HepG2 (cell line): ENCODE results near the gene MCRIP2. TPM values are rescaled to one million over a fixed set of nuclear protein-coding genes. Genes with fewer than 3 reads are reported as not detected.
A peak's percentile ranks its signal among the peaks of the same experiment; 100 is the strongest.

Source experiments
- ATAC-seq: fragments of 200-7000 bp; cut with Tn5 transposase; 3 replicates; pipeline ENCODE4 v1.9.1; 2020; ENCODE audit warnings: mild to moderate bottlenecking, moderate library complexity
- BruUV-seq: library from RNA; stranded (reverse); fragments of 400-500 nt; replicated peaks from 2 replicates; lab custom pipeline; 2021; lab: Mats Ljungman, UMichigan
- CTCF ChIA-PET: fragments of 300-600 bp; formaldehyde crosslinking; extraction: SDS; loops from one replicate; lab custom pipeline; 2021; ENCODE audit warnings: low total read pairs, inconsistent platforms, low intra/inter-chr PET ratio; lab: Yijun Ruan, JAX
- POLR2A ChIA-PET: fragments of 350-600 bp; sonication (Branson Sonifier 250); formaldehyde crosslinking; loops from one replicate; lab custom pipeline; 2020; ENCODE audit warnings: antibody characterized with exemption, inconsistent platforms; lab: Yijun Ruan, JAX
- DNase-seq: peaks from one replicate; pipeline ENCODE4 v3.0.0-alpha.2; 2015; ENCODE audit warnings: low spot score
- FAIRE-seq: peaks from 3 replicates; lab custom pipeline; 2011; peaks lifted over from hg19 to GRCh38; lab: Jason Lieb, UNC
- H2AFZ ChIP-seq: one replicate; pipeline ENCODE4 v1.6.1; 2011; ENCODE audit warnings: low read length, inconsistent platforms
- H3K27ac ChIP-seq: fragments of 300-600 bp; 3 replicates; pipeline ENCODE4 v1.8.0; 2011; ENCODE audit warnings: mixed run types, mild to moderate bottlenecking, mixed read lengths, low read length, inconsistent platforms; ENCODE audit not compliant: insufficient read depth; ENCODE audit errors: extremely low read length
- H3K27me3 ChIP-seq, 2 experiments: fragments of 200-600 bp in 1 of 2; 2 replicates in 1 of 2; 3 replicates in 1 of 2; pipeline versions ENCODE4 v1.6.0 to v1.8.0; 2011; ENCODE audit warnings: low read length in 2 of 2, mild to moderate bottlenecking in 2 of 2, moderate library complexity in 2 of 2, inconsistent platforms in 1 of 2; ENCODE audit not compliant: insufficient read depth in 2 of 2, control insufficient read depth in 1 of 2
- H3K36me3 ChIP-seq, 2 experiments: fragments of 200-600 bp in 1 of 2; replicated peaks in 1 of 2; 2 replicates in 1 of 2; 3 replicates in 1 of 2; pipeline versions ENCODE4 v1.5.1 to v1.8.0; 2011; ENCODE audit warnings: low read length in 2 of 2, inconsistent platforms in 1 of 2; ENCODE audit not compliant: insufficient read depth in 2 of 2, control insufficient read depth in 1 of 2
- H3K4me1 ChIP-seq: 2 replicates; pipeline ENCODE4 v1.5.1; 2012; ENCODE audit warnings: low read length, inconsistent platforms; ENCODE audit not compliant: insufficient read depth
- H3K4me2 ChIP-seq: 2 replicates; pipeline ENCODE4 v1.6.0; 2011; ENCODE audit warnings: low read depth, low read length, inconsistent platforms
- H3K4me3 ChIP-seq, 3 experiments: fragments of 200-600 bp in 1 of 3; sonication (generic), shearing (Covaris generic) in 1 of 3; replicated peaks in 1 of 3; 2 replicates each; pipeline ENCODE4 v1.5.1; 2011 to 2016; ENCODE audit warnings: low read length in 3 of 3, inconsistent platforms in 2 of 3, low read depth in 2 of 3, mild to moderate bottlenecking in 2 of 3, control low read depth in 1 of 3, mixed read lengths in 1 of 3; ENCODE audit not compliant: insufficient read depth in 1 of 3
- H3K79me2 ChIP-seq: one replicate; pipeline ENCODE4 v1.6.1; 2011; ENCODE audit warnings: low read length, inconsistent platforms; ENCODE audit not compliant: insufficient read depth
- H3K9ac ChIP-seq: 2 replicates; pipeline ENCODE4 v1.6.0; 2011; ENCODE audit warnings: mild to moderate bottlenecking, low read depth, low read length, inconsistent platforms; ENCODE audit not compliant: insufficient read depth
- H3K9me3 ChIP-seq: 2 replicates; pipeline ENCODE4 v1.5.1; 2012; ENCODE audit warnings: mild to moderate bottlenecking, low read length
- H4K20me1 ChIP-seq: 2 replicates; pipeline ENCODE4 v1.6.0; 2011; ENCODE audit warnings: inconsistent platforms, mild to moderate bottlenecking, low read length, moderate library complexity; ENCODE audit not compliant: insufficient read depth
- AGO1 ChIP-seq: fragments of 200-400 bp; formaldehyde crosslinking; IDR thresholded peaks from 2 replicates; pipeline ENCODE4 v1.6.1; 2017; ENCODE audit warnings: mild to moderate bottlenecking, low read depth, low read length, moderate library complexity; ENCODE audit not compliant: poor library complexity, severe bottlenecking
- AGO2 ChIP-seq: fragments of 200-400 bp; formaldehyde crosslinking; optimal IDR thresholded peaks from 2 replicates; pipeline ENCODE3; 2017; ENCODE audit warnings: mild to moderate bottlenecking, low read depth, low read length, moderate library complexity
- ARNTL ChIP-seq: sonication (generic); formaldehyde crosslinking; IDR thresholded peaks from 2 replicates; pipeline ENCODE4 v1.4.0; 2020; ENCODE audit warnings: mild to moderate bottlenecking, missing genetic modification reagents
- BRD4 ChIP-seq: sonication (generic); formaldehyde crosslinking; IDR thresholded peaks from 2 replicates; pipeline ENCODE4 v1.4.0; 2020; ENCODE audit warnings: missing genetic modification reagents
- CHD2 ChIP-seq: IDR thresholded peaks from 2 replicates; pipeline ENCODE4 v1.6.1; 2011; ENCODE audit warnings: low read depth, low read length, improper control_type of control experiment
- FOXM1 ChIP-seq: sonication (generic); formaldehyde crosslinking; IDR thresholded peaks from 2 replicates; pipeline ENCODE4 v1.5.0; 2020; ENCODE audit warnings: missing genetic modification reagents
- KDM5A ChIP-seq: fragments of 200-600 bp; sonication (generic); IDR thresholded peaks from 2 replicates; pipeline ENCODE4 v1.7.0; 2018; ENCODE audit warnings: antibody characterized with exemption, mild to moderate bottlenecking, low read length, borderline replicate concordance
- MED1 ChIP-seq: sonication (generic); formaldehyde crosslinking; IDR thresholded peaks from 2 replicates; pipeline ENCODE4 v1.4.0; 2020; ENCODE audit warnings: missing genetic modification reagents
- PHF8 ChIP-seq: sonication (generic); formaldehyde crosslinking; IDR thresholded peaks from 2 replicates; pipeline ENCODE4 v1.5.0; 2020; ENCODE audit warnings: missing genetic modification reagents
- POLR2AphosphoS5 ChIP-seq: IDR thresholded peaks from 2 replicates; pipeline ENCODE4 v1.6.1; 2012; ENCODE audit warnings: low read depth, low read length
- RBFOX2 ChIP-seq: fragments of 200-400 bp; formaldehyde crosslinking; IDR thresholded peaks from 2 replicates; pipeline ENCODE4 v1.6.1; 2017; ENCODE audit warnings: low read depth, mild to moderate bottlenecking, low read length
- ZNF12 ChIP-seq: sonication (generic); formaldehyde crosslinking; IDR thresholded peaks from 2 replicates; pipeline ENCODE4 v1.5.0; 2020; ENCODE audit warnings: missing genetic modification reagents
- ZNF17 ChIP-seq: sonication (generic); formaldehyde crosslinking; IDR thresholded peaks from 2 replicates; pipeline ENCODE4 v1.5.0; 2020; ENCODE audit warnings: mild to moderate bottlenecking, missing genetic modification reagents
- ZNF33B ChIP-seq: sonication (generic); formaldehyde crosslinking; IDR thresholded peaks from 2 replicates; pipeline ENCODE4 v1.5.1; 2020; ENCODE audit warnings: mild to moderate bottlenecking, missing genetic modification reagents
- ZNF530 ChIP-seq: sonication (generic); formaldehyde crosslinking; IDR thresholded peaks from 2 replicates; pipeline ENCODE4 v1.5.0; 2020; ENCODE audit warnings: low read depth, mild to moderate bottlenecking, missing genetic modification reagents
- ZNF777 ChIP-seq: sonication (generic); formaldehyde crosslinking; IDR thresholded peaks from 2 replicates; pipeline ENCODE4 v1.4.0; 2020; ENCODE audit warnings: missing genetic modification reagents
- ZNF792 ChIP-seq: IDR thresholded peaks from 2 replicates; pipeline ENCODE4 v1.6.1; 2016
- WGBS: methylation state at CpG from one replicate; pipeline ENCODE4 v1.1.6; 2017; ENCODE audit warnings: low lambda C conversion rate; 5-methylcytosine and 5-hydroxymethylcytosine counted together
- in situ Hi-C: cut with HindIII; loops from 2 replicates; pipeline ENCODE4 v1.10.0; 2017; ENCODE audit warnings: low pct_unique_long_range_greater_than_20kb; ENCODE audit not compliant: extremely low pct_ligation_motif_present
- intact Hi-C: fragments of 100-400 bp; cut with micrococcal nuclease; formaldehyde crosslinking; loops from one replicate; pipeline ENCODE4 v1.10.0; 2022; ENCODE audit not compliant: unreplicated experiment
- polyA plus RNA-seq, 8 experiments: library from polyadenylated mRNA; depleted of rRNA in 3 of 8; stranded (reverse) in 7 of 8; unstranded in 1 of 8; fragments of >200 nt; fragmentation: Illumina TruSeq in 4 of 8; extraction: Trizol in 4 of 8; gene quantifications; 2 replicates each; pipeline versions ENCODE4 v1.2.1 to v1.2.3, GENCODE V29; 2011 to 2016; ENCODE audit warnings: low read depth in 4 of 8, missing spikeins in 1 of 8, mixed read lengths in 1 of 8; ENCODE audit not compliant: insufficient read depth in 1 of 8
- total RNA-seq, 5 experiments: library from RNA; depleted of rRNA; stranded (reverse); fragments of >200 nt; fragmentation: Illumina TruSeq; extraction: Trizol; gene quantifications; 2 replicates each; pipeline ENCODE4 v1.2.3, GENCODE V29; 2016; ENCODE audit warnings: low read depth in 1 of 5
- TF ChIP-seq, protein P1 (sequence below): sonication (generic); formaldehyde crosslinking; IDR thresholded peaks from 2 replicates; pipeline ENCODE4 v1.8.1; 2023; ENCODE audit warnings: mild to moderate bottlenecking, missing genetic modification reagents
- TF ChIP-seq, protein P2 (sequence below): IDR thresholded peaks from 2 replicates; pipeline ENCODE4 v1.4.0; 2020; ENCODE audit warnings: mild to moderate bottlenecking, missing genetic modification reagents
- TF ChIP-seq, protein P3 (sequence below): sonication (generic); formaldehyde crosslinking; IDR thresholded peaks from 2 replicates; pipeline ENCODE4 v1.4.0; 2020; ENCODE audit warnings: mild to moderate bottlenecking, missing genetic modification reagents
- TF ChIP-seq, protein P4 (sequence below): sonication (generic); formaldehyde crosslinking; IDR thresholded peaks from 2 replicates; pipeline ENCODE4 v1.4.0; 2020; ENCODE audit warnings: mild to moderate bottlenecking, missing genetic modification reagents

MCRIP2 gene
- total and polyA plus RNA-seq, 2 of the 13 experiments (the other 11 are each of a cell fraction or from before 2014, with no cell fraction given): 39.6 to 76.7 TPM

DNA sequence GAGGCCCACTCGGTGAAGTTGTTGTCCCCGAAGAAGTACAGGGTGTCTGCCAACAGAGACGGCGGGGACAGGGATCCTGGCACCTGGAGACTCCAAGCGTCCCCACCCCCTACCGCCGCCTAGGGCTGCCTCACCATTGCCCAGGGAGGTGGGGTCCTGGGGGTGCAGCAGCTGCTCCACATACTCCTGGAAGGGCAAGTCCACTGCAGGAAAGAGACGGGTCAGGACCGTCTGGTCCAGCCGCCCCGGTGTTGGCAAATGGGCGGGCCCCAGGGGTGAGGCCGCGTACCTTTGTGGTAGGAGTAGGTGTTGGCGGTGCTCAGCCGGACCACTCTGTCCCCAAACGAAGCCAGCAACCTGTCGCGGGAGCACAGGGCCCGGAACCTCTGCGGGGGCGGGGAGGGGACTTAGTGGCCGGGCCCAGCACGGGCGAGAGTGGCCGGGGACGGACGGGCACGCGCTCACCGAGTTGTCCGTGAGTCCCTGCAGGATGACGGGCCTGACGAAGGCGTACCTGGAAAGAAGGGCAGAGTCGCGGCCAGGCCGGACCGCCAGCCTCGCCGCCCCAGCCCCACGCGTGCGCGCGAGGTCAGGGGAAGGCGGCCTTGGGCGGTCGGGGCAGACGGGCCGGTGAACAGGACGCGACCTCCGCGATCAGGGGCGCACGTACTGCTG, 41.9 kb downstream of the MCRIP2 start:
- Histone ChIP-seq H3K79me2 (peaks cover 16% of the 10 kb centered on the region), H2AFZ (no peak overlapping the region), H3K4me3 (no peak overlapping the region), H3K9me3 (no peaks in the 10 kb centered on the region), H3K9ac (no peak overlapping the region), H3K4me1 (peaks cover 23% of the 10 kb centered on the region), H3K36me3 (peaks cover 11 to 20% of the 10 kb centered on the region in 2 experiments; a peak in 4 of 5 replicates), H3K27me3 (no peaks in the 10 kb centered on the region; a peak in 1 of 5 replicates), H3K27ac (no peak overlapping the region), H3K4me2 (no peak overlapping the region), H4K20me1 (0 out of 2 replicates have a peak, but pooled peaks cover 3% of the 10 kb centered on the region)
- 96% methylated on average over 56 of the region's 57 CpGs for WGBS
- in situ Hi-C loops: no loop called here
- no TSS peak for BruUV-seq
- POLR2A ChIA-PET: no interaction called here
- ATAC-seq: no peak
- no peak for FAIRE-seq
- CTCF ChIA-PET: no interaction called here
- DNase-seq: no peak
- intact Hi-C loops: no loop called here
- no peak for TF ChIP-seq BRD4 (CRISPR knock-in tag)
- no peak for TF ChIP-seq CHD2
- no peak for TF ChIP-seq ZNF530
- no peak for TF ChIP-seq PHF8
- TF ChIP-seq ZNF12 (CRISPR knock-in tag): no peak
- TF ChIP-seq, protein P1, sequence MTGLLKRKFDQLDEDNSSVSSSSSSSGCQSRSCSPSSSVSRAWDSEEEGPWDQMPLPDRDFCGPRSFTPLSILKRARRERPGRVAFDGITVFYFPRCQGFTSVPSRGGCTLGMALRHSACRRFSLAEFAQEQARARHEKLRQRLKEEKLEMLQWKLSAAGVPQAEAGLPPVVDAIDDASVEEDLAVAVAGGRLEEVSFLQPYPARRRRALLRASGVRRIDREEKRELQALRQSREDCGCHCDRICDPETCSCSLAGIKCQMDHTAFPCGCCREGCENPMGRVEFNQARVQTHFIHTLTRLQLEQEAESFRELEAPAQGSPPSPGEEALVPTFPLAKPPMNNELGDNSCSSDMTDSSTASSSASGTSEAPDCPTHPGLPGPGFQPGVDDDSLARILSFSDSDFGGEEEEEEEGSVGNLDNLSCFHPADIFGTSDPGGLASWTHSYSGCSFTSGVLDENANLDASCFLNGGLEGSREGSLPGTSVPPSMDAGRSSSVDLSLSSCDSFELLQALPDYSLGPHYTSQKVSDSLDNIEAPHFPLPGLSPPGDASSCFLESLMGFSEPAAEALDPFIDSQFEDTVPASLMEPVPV: no peak
- no peak for TF ChIP-seq ZNF777 (CRISPR knock-in tag)
- no peak for TF ChIP-seq POLR2AphosphoS5
- TF ChIP-seq, protein P2, sequence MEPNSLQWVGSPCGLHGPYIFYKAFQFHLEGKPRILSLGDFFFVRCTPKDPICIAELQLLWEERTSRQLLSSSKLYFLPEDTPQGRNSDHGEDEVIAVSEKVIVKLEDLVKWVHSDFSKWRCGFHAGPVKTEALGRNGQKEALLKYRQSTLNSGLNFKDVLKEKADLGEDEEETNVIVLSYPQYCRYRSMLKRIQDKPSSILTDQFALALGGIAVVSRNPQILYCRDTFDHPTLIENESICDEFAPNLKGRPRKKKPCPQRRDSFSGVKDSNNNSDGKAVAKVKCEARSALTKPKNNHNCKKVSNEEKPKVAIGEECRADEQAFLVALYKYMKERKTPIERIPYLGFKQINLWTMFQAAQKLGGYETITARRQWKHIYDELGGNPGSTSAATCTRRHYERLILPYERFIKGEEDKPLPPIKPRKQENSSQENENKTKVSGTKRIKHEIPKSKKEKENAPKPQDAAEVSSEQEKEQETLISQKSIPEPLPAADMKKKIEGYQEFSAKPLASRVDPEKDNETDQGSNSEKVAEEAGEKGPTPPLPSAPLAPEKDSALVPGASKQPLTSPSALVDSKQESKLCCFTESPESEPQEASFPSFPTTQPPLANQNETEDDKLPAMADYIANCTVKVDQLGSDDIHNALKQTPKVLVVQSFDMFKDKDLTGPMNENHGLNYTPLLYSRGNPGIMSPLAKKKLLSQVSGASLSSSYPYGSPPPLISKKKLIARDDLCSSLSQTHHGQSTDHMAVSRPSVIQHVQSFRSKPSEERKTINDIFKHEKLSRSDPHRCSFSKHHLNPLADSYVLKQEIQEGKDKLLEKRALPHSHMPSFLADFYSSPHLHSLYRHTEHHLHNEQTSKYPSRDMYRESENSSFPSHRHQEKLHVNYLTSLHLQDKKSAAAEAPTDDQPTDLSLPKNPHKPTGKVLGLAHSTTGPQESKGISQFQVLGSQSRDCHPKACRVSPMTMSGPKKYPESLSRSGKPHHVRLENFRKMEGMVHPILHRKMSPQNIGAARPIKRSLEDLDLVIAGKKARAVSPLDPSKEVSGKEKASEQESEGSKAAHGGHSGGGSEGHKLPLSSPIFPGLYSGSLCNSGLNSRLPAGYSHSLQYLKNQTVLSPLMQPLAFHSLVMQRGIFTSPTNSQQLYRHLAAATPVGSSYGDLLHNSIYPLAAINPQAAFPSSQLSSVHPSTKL: no peak
- TF ChIP-seq AGO1: peak; percentile 15
- TF ChIP-seq FOXM1 (CRISPR knock-in tag): no peak
- peak; percentile 82 for TF ChIP-seq AGO2
- TF ChIP-seq MED1 (CRISPR knock-in tag): no peak
- TF ChIP-seq, protein P3, sequence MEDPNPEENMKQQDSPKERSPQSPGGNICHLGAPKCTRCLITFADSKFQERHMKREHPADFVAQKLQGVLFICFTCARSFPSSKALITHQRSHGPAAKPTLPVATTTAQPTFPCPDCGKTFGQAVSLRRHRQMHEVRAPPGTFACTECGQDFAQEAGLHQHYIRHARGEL (CRISPR knock-in tag): no peak
- TF ChIP-seq RBFOX2: peak; percentile 68
- no peak for TF ChIP-seq ARNTL (CRISPR knock-in tag)
- TF ChIP-seq, protein P4, sequence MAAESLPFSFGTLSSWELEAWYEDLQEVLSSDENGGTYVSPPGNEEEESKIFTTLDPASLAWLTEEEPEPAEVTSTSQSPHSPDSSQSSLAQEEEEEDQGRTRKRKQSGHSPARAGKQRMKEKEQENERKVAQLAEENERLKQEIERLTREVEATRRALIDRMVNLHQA (CRISPR knock-in tag): no peak
- no peak for TF ChIP-seq ZNF792 (CRISPR knock-in tag)
- TF ChIP-seq KDM5A: no peak
- no peak for TF ChIP-seq ZNF17
- no peak for TF ChIP-seq ZNF33B (CRISPR knock-in tag)
